ENCODE data around the gene PLAU.
"Not testable (repeated sequence)": the region's sequence is repeated elsewhere in the genome, so short reads cannot be mapped to it uniquely, and the experiment has no call there.

Gene PLAU

GRCh38 chr10:73887294-73888039, 23.5 kb upstream of the PLAU start:
- DNase-seq (ENCODE audit: extremely low spot score): no peak
- TF ChIP-seq CTCF (IDR thresholded peaks at IDR 0.05; ENCODE audit: control extremely low read depth, extremely low read depth, low read depth, missing control alignments): no peak
- ChIA-PET CTCF (interaction anchor here (1.0 to 19.3 kb wide), 24 partner anchors 8 to 1343 kb away, joined by 3 to 566 read pairs (median 8); partner anchors contain the start of gene PLAU), POLR2A (no interaction called here)

- TF ChIP-seq CTCF (IDR thresholded peaks at IDR 0.05; ENCODE audit: control extremely low read depth, extremely low read depth, low read depth, missing control alignments): no peak
- POLR2A ChIA-PET: no interaction called here
- no peak for DNase-seq (ENCODE audit: extremely low spot score)
- CTCF ChIA-PET: interaction anchor here (1.1 to 19.3 kb wide), 13 partner anchors 9 to 347 kb away, joined by 3 to 566 read pairs (median 25); partner anchors contain the start of gene PLAU
Measured at GRCh38 chr10:73888514-73888913, 22.4 kb upstream of the PLAU start.

- ChIA-PET CTCF (interaction anchor here (1.1 to 19.3 kb wide), 10 partner anchors 10 to 213 kb away, joined by 3 to 566 read pairs (median 47); partner anchors contain the start of gene PLAU), POLR2A (no interaction called here)
- no peak for DNase-seq (ENCODE audit: extremely low spot score)
- TF ChIP-seq CTCF (IDR thresholded peaks at IDR 0.05; ENCODE audit: control extremely low read depth, extremely low read depth, low read depth, missing control alignments): no peak
Measured at GRCh38 chr10:73889014-73889413, 21.9 kb upstream of the PLAU start.

GRCh38 chr10:73889416-73889815, 21.5 kb upstream of the PLAU start:
- DNase-seq (ENCODE audit: extremely low spot score); POLR2A ChIA-PET: not testable (repeated sequence)
- CTCF ChIA-PET: interaction anchor here (1.1 to 19.3 kb wide), 11 partner anchors 10 to 1341 kb away, joined by 3 to 566 read pairs (median 31); partner anchors contain the start of gene PLAU

- CTCF ChIA-PET: interaction anchor here (0.9 to 19.3 kb wide), 9 partner anchors 9 to 1346 kb away, joined by 3 to 566 read pairs (median 31); partner anchors contain the start of genes COMTD1 and PLAU
- POLR2A ChIA-PET: no interaction called here
- no peak for DNase-seq (ENCODE audit: extremely low spot score)
- TF ChIP-seq CTCF (IDR thresholded peaks at IDR 0.05; ENCODE audit: control extremely low read depth, extremely low read depth, low read depth, missing control alignments): no peak
Measured at GRCh38 chr10:73890261-73890660, 20.7 kb upstream of the PLAU start.

GRCh38 chr10:73890830-73891229, 20.1 kb upstream of the PLAU start:
- ChIA-PET CTCF (interaction anchor here (0.9 to 19.3 kb wide), 8 partner anchors 8 to 1345 kb away, joined by 3 to 566 read pairs (median 5); partner anchors contain the start of gene COMTD1), POLR2A (interaction anchor here (1.0 kb wide), 1 partner anchor 44 kb away, joined by 4 read pairs; no protein-coding TSS in a partner anchor)
- DNase-seq (ENCODE audit: extremely low spot score): not testable (repeated sequence)

GRCh38 chr10:73891540-73891939, 19.4 kb upstream of the PLAU start:
- no peak for TF ChIP-seq CTCF (IDR thresholded peaks at IDR 0.05; ENCODE audit: control extremely low read depth, extremely low read depth, low read depth, missing control alignments)
- CTCF ChIA-PET: interaction anchor here (0.9 to 19.3 kb wide), 7 partner anchors 8 to 211 kb away, joined by 3 to 566 read pairs (median 6); no protein-coding TSS in a partner anchor
- POLR2A ChIA-PET: interaction anchor here (1.0 to 1.1 kb wide), 2 partner anchors 43 to 190 kb away, joined by 3 to 4 read pairs; no protein-coding TSS in a partner anchor
- no peak for DNase-seq (ENCODE audit: extremely low spot score)
